ENCODE measurements around the gene LDLRAD4.
A peak's percentile ranks its signal among the peaks of the same experiment; 100 is the strongest.

Gene LDLRAD4

DNA sequence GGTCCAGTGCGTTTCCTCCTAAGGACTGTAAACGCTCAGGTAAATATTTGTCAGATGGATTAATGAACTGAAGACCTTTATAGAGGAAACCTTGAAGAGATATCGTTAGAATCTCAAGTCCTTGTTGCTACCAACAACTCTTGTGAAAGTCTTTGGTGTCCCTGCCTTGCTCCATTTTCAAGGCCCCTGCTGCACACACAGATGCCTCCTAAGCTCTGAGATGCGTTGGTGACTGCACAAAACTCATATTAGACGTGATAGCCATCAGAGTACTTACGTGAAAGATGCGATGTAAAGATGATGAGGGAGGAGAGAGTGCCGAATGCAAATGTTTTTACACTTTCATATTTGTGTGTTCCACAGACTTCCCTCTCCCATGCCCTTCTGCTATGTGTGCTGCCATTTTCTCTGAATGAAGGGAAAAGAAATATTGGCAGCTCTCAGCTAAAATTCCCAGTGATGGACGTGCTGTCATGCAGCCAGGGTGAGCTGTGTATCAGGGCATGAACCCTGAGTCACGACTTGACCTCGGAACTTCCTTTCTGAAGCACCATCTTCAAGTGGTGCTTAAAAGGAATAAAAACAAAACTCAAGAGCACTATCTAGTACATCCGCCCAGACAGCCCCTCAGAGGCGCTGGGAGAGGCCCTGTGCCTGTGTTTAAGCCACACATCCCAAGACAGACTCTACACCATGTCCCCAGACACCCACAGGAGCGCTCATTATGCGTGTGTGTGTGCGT, 390.4 kb downstream of the LDLRAD4 start:
- Histone ChIP-seq H3K9ac (peak overlapping the region in 8 of 11 experiments; percentile 1 to 84 (median 50); a peak in 12 of 22 replicates), H3K9me3 (replicated peaks in 1 of 11) (0 out of 22 replicates have a peak, but pooled peaks cover 0 to 5% (median 0%) of the 10 kb centered on the region in 11 experiments), H3K4me1 (peaks cover 71 to 94% (median 85%) of the 10 kb centered on the region in 10 experiments), H3K36me3 (no peaks in the 10 kb centered on the region), H4K20me1 (peaks cover 0 to 19% (median 8%) of the 10 kb centered on the region in 11 experiments; a peak in 6 of 22 replicates), H3K27ac (peak overlapping the region in 10 of 11 experiments; percentile 66 to 91 (median 82); a peak in 19 of 22 replicates), H3K4me3 (peak overlapping the region in 2 of 10 experiments; percentile 4 to 17; a peak in 2 of 20 replicates), H3K27me3 (peaks cover 0 to 6% (median 0%) of the 10 kb centered on the region in 11 experiments; a peak in 1 of 22 replicates), H3K4me2 (peak overlapping the region; percentile 79 to 99 (median 96))
- TF ChIP-seq Cebpa-rat (IDR thresholded peaks at IDR 0.05) = no peak

DNA sequence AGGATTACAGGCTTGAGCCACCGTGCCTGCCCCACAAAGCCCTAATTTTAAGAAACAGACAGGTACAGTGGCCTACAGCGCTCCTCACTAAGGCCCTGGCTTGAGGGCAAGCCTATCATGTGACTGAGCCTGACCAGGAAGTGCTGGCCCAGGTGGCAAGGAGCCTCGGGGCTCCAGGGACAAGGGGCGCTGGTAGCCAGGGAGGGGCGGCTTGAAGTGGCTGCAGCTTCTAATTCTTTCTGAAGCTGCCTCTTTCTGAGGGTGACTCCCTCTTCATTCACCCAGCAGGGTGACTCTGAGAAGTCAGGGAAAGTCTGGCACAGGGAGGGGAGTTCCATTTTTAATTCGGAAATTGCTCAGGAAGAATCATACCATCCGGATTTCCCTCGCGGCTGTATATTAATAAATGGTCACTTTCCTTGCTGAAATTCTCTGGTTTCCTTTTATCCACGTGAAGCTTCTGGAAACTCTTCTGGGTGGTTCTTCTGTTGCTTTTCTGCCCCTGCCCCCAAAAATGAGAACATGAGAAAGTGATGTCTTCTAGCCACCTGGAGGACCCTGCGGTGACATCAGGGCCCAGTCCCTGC, 392.1 kb downstream of the LDLRAD4 start:
- TF ChIP-seq Cebpa-rat (IDR thresholded peaks at IDR 0.05) = no peak

DNA sequence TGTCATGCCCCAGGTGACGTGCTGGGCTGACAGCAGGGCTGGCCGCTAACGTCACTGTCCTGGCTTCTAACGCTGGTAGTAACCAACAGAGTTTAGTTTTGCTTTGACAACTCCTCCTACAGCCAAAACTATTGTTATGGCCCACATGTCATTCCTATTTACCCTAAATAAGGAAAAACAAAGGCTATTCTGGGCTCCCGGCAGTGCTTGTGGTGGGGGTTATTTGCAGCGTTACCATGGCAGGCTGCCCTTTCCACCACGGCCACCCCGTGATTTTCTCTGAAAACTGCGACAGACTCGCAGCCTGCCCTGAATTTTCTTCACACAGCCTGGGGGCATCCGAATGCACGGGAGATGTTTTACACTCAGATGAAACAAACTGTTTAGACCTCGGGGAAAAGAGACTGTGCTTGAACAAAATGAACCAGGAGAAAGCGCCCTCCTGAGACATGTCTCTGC, 392.6 kb downstream of the LDLRAD4 start:
- Histone ChIP-seq H3K27ac (peak overlapping the region; percentile 72 to 91 (median 82)), H3K4me1 (peaks cover 75 to 94% (median 90%) of the 10 kb centered on the region in 10 experiments), H3K4me3 (peak overlapping the region; percentile 46 to 73 (median 60)), H3K36me3 (0 out of 22 replicates have a peak, but pooled peaks cover 0 to under 1% (median 0%) of the 10 kb centered on the region in 11 experiments), H3K27me3 (peaks cover 0 to 6% (median 0%) of the 10 kb centered on the region in 11 experiments; a peak in 1 of 22 replicates), H3K9me3 (replicated peaks in 1 of 11) (0 out of 22 replicates have a peak, but pooled peaks cover 0 to 5% (median 0%) of the 10 kb centered on the region in 11 experiments), H4K20me1 (peaks cover 0 to 24% (median 8%) of the 10 kb centered on the region in 11 experiments; a peak in 9 of 22 replicates), H3K4me2 (peak overlapping the region; percentile 79 to 99 (median 96)), H3K9ac (peak overlapping the region; percentile 69 to 84 (median 77))
- no peak for TF ChIP-seq Cebpa-rat (IDR thresholded peaks at IDR 0.05)

More for the DNA sequence above, 392.1 kb downstream of the LDLRAD4 start:
- peaks cover 75 to 94% (median 90%) of the 10 kb centered on the region in 10 experiments for H3K4me1 ChIP-seq
- H3K27me3 ChIP-seq = peaks cover 0 to 6% (median 0%) of the 10 kb centered on the region in 11 experiments; a peak in 1 of 22 replicates
- H3K9ac ChIP-seq = peak overlapping the region; percentile 69 to 84 (median 77)
- H3K9me3 ChIP-seq (replicated peaks in 1 of 11) = 0 out of 22 replicates have a peak, but pooled peaks cover 0 to 5% (median 0%) of the 10 kb centered on the region in 11 experiments
- H3K4me3 ChIP-seq = peak overlapping the region; percentile 46 to 73 (median 60); a peak in 19 of 20 replicates
- peak overlapping the region; percentile 79 to 99 (median 96) for H3K4me2 ChIP-seq
- peaks cover 0 to 19% (median 8%) of the 10 kb centered on the region in 11 experiments; a peak in 9 of 22 replicates for H4K20me1 ChIP-seq
- peak overlapping the region; percentile 72 to 91 (median 82) for H3K27ac ChIP-seq
- no peaks in the 10 kb centered on the region for H3K36me3 ChIP-seq

DNA sequence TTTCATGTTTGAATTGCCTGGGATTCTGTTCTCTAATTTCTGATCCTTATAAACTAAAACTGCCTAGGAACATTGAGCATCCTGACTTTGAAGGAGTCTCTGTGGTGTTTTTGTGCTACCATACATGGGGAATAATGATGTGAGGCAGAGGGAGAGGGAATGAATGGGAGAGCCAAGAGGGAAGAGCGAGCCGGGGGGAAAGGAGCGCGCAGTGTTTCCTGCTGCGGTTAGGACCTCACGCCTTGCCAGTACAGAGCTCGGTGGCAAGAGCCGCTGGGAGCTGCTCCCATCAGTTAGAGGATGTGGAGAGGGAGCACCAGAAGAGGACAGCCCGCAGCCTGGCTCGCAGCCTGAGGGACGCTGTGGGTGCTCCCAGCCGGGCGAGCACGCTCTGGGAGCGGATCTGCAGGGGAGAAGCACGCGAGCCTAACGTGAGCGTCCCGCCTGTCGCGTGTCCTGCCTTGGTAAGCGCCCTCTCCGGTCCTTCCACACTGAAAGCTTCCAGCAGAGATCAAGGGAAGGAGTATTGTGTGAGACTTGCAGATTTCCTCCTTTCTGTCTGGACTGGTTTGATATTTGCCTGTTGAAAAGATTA, 393.1 kb downstream of the LDLRAD4 start:
- 0 out of 22 replicates have a peak, but pooled peaks cover 0 to 6% (median 0%) of the 10 kb centered on the region in 11 experiments for H3K36me3 ChIP-seq
- H3K4me3 ChIP-seq = peak overlapping the region; percentile 46 to 73 (median 60)
- H4K20me1 ChIP-seq = peaks cover 0 to 30% (median 9%) of the 10 kb centered on the region in 11 experiments; a peak in 10 of 22 replicates
- H3K27ac ChIP-seq = peak overlapping the region; percentile 72 to 91 (median 82)
- peak overlapping the region; percentile 79 to 99 (median 96) for H3K4me2 ChIP-seq
- TF ChIP-seq Cebpa-rat (IDR thresholded peaks at IDR 0.05) = no peak
- H3K9ac ChIP-seq = peak overlapping the region; percentile 69 to 84 (median 77)
- H3K9me3 ChIP-seq (replicated peaks in 1 of 11) = 0 out of 22 replicates have a peak, but pooled peaks cover 0 to 5% (median 0%) of the 10 kb centered on the region in 11 experiments
- peaks cover 0 to 6% (median 0%) of the 10 kb centered on the region in 11 experiments; a peak in 1 of 22 replicates for H3K27me3 ChIP-seq
- peaks cover 75 to 94% (median 90%) of the 10 kb centered on the region in 10 experiments for H3K4me1 ChIP-seq

DNA sequence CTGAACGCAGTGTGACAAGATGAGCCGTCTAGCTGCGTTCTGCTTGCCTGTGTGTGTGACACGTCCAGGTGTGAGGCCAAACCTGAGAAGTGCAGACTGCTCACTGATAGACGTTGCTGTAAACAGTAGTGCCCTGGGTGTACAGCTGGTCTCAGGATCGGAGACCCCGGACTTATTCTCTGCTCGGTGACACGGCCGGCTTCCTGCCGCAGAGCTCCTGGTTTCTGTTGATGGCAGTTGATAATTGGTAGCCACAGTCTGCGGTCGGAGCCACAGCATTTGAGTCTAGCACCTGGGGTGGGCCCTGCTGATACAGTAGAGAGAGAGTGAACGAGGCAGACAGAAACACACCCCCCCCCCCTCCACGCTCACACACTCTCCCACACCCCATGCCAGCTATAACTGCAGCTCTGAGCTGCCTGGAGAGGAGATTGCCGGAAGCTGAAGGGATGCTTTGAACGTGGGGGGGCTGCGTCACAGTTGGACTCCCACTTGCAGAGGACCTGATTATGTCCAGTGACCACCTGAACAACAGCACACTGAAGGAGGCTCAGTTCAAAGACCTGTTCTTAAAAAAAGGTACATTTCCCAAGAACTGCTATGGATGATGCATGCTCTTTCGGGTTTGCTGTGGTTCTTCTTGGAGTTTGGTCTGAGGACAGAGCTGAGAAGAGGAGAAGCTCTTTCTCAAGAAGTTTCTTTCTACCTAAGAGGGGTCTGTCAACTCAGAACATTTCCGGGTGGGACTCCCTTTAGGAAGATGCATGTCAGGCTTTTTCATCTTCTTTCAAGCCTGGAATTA, 393.8 kb downstream of the LDLRAD4 start:
- H3K9me3 ChIP-seq (replicated peaks in 1 of 11) = no peaks in the 10 kb centered on the region
- peak overlapping the region; percentile 79 to 99 (median 96) for H3K4me2 ChIP-seq
- peaks cover 77 to 97% (median 93%) of the 10 kb centered on the region in 10 experiments for H3K4me1 ChIP-seq
- no peak for TF ChIP-seq Cebpa-rat (IDR thresholded peaks at IDR 0.05)
- H4K20me1 ChIP-seq = peaks cover 0 to 35% (median 9%) of the 10 kb centered on the region in 11 experiments; a peak in 11 of 22 replicates
- 0 out of 22 replicates have a peak, but pooled peaks cover 0 to 6% (median 0%) of the 10 kb centered on the region in 11 experiments for H3K36me3 ChIP-seq
- peak overlapping the region; percentile 46 to 73 (median 60) for H3K4me3 ChIP-seq
- peak overlapping the region; percentile 69 to 84 (median 77) for H3K9ac ChIP-seq
- H3K27ac ChIP-seq = peak overlapping the region; percentile 72 to 91 (median 82)
- peaks cover 0 to 6% (median 0%) of the 10 kb centered on the region in 11 experiments; a peak in 1 of 22 replicates for H3K27me3 ChIP-seq

DNA sequence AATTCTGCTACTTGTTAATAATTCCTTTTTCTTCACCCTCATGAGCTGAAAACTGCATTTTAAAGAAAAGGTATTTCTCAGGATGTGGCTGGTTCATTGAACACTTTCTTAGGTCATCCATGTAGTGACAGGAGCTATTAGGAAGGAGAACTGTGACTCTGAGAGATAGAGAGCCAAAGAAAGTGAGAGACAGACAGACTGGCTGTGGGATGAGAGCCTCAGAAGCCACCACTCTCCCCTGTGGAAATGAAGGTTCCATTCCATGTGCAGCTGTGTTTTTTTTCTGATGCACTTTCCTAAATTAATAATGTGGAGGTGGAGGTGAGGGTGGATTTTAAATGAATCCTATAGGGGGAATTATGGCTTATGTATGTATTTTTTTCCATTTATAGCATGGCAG, 394.5 kb downstream of the LDLRAD4 start:
- Histone ChIP-seq H3K36me3 (0 out of 22 replicates have a peak, but pooled peaks cover 0 to 6% (median 0%) of the 10 kb centered on the region in 11 experiments), H3K27ac (peak overlapping the region in 10 of 11 experiments; percentile 72 to 91 (median 82); a peak in 19 of 22 replicates), H3K4me3 (peak overlapping the region; percentile 46 to 73 (median 60); a peak in 17 of 20 replicates), H4K20me1 (peaks cover 0 to 40% (median 9%) of the 10 kb centered on the region in 11 experiments; a peak in 11 of 22 replicates), H3K9ac (peak overlapping the region; percentile 69 to 84 (median 77); a peak in 17 of 22 replicates), H3K27me3 (peaks cover 0 to 6% (median 0%) of the 10 kb centered on the region in 11 experiments; a peak in 1 of 22 replicates), H3K4me2 (peak overlapping the region; percentile 79 to 99 (median 96)), H3K4me1 (peaks cover 80 to 100% (median 99%) of the 10 kb centered on the region in 10 experiments), H3K9me3 (replicated peaks in 1 of 11) (no peaks in the 10 kb centered on the region)
- no peak for TF ChIP-seq Cebpa-rat (IDR thresholded peaks at IDR 0.05)

All from BLaER1 treated with 17β-estradiol and CSF1 and Interleukin-3, amounts not matched to agents 10 nM and 100 nM (cell line).